ENCODE results near the gene STPG1. TPM values are rescaled to one million over a fixed set of nuclear protein-coding genes. Genes with fewer than 3 reads are reported as not detected.

The STPG1 gene
- total RNA-seq, 3 donors from 2014 or later = 15.9 to 25.4 (median 17.9) TPM

DNA sequence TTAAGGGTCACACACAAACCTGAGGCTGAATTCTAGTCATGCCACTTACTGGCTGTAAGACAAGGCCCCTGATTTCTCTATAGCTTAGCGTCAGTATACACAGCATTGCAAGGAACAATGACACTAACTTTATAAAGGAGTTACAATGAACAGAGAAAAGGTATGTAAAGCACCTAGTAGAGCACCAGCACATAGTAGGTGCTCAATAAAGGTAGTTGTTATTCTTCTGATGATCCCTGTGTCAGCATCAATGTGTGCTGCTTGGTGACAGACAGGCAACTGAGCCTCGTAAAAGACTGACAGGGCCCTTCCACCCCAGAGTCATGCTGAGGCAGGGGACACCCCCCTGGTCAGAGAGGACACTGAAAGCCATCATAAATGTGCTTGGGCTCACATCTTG, 51.2 kb downstream of the STPG1 start:
- no peaks in the 10 kb centered on the region for H3K9me3 ChIP-seq
- intact Hi-C loops (cut with DNase I, micrococcal nuclease) = no loop called here
- H3K4me1 ChIP-seq (ENCODE audit: low read depth) = peaks cover 18% of the 10 kb centered on the region
- DNase-seq (no peak), ATAC-seq (no peak)
- no peak for TF ChIP-seq CTCF (IDR thresholded peaks at IDR 0.05)
- no peaks in the 10 kb centered on the region for H3K36me3 ChIP-seq (ENCODE audit: low read depth)
- no peak overlapping the region for H3K4me3 ChIP-seq

DNA sequence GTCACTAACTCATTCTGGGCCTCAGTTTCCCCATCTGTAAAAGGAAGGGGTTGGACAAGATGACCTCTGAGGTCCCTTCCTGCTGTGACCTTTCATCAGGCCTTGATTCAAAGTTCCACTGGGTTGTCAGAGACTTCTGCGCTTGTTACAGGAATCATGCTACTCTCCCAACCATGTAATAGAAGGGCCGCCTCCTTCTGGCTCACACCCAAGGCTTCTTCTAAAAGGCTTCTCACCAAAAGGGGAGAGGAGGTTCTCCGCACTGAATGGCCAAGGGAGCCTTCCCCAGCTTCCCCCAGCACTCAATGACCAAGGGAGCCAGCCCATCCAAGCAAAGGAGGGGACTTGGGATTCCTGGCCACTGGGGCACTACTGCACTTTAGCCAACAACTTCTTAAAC, 51.8 kb downstream of the STPG1 start:
- no peak overlapping the region for H3K4me3 ChIP-seq
- no peaks in the 10 kb centered on the region for H3K9me3 ChIP-seq
- intact Hi-C loops (cut with DNase I, micrococcal nuclease) = no loop called here
- DNase-seq (no peak), ATAC-seq (no peak)
- peaks cover 18% of the 10 kb centered on the region for H3K4me1 ChIP-seq (ENCODE audit: low read depth)
- H3K36me3 ChIP-seq (ENCODE audit: low read depth) = no peaks in the 10 kb centered on the region
- no peak for TF ChIP-seq CTCF (IDR thresholded peaks at IDR 0.05)

GRCh38 chr1:24360681-24361080, 52.9 kb downstream of the STPG1 start:
- Histone ChIP-seq H3K4me3 (no peak overlapping the region), H3K36me3 (ENCODE audit: low read depth) (no peaks in the 10 kb centered on the region), H3K4me1 (ENCODE audit: low read depth) (peaks cover 13% of the 10 kb centered on the region), H3K9me3 (no peaks in the 10 kb centered on the region)
- no peak for ATAC-seq
- no peak for TF ChIP-seq CTCF (IDR thresholded peaks at IDR 0.05)
- no peak for DNase-seq
- intact Hi-C loops (cut with DNase I, micrococcal nuclease) = no loop called here

DNA sequence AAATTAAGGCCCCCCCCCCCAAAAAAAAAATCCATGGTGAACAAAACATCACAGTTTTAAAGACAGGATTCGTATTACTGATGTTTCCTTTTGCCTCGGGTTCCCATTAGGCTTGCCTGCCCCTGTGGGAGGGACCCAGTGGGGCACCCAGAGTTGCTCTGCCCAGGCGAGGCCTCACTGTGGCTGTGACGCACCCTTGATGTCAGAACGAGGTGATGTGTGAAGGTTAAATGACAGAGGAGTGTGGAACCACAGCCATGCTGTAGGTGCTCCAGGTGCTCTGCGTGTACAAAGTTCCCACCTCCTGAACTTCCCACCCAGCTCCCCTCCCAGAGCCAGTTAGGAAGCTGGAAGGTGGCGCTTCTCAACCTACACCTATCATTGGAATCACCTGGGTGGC, 56.5 kb downstream of the STPG1 start:
- DNase-seq (no peak), ATAC-seq (no peak)
- no peak for TF ChIP-seq CTCF (IDR thresholded peaks at IDR 0.05)
- Histone ChIP-seq H3K4me1 (ENCODE audit: low read depth) (no peaks in the 10 kb centered on the region), H3K4me3 (no peak overlapping the region), H3K9me3 (no peaks in the 10 kb centered on the region), H3K36me3 (ENCODE audit: low read depth) (no peaks in the 10 kb centered on the region)
- intact Hi-C loops (cut with DNase I, micrococcal nuclease) = loop anchor here in 1 of 2 donors (10.0 kb wide), 1 partner anchor 122 kb away; no protein-coding TSS in a partner anchor

DNA sequence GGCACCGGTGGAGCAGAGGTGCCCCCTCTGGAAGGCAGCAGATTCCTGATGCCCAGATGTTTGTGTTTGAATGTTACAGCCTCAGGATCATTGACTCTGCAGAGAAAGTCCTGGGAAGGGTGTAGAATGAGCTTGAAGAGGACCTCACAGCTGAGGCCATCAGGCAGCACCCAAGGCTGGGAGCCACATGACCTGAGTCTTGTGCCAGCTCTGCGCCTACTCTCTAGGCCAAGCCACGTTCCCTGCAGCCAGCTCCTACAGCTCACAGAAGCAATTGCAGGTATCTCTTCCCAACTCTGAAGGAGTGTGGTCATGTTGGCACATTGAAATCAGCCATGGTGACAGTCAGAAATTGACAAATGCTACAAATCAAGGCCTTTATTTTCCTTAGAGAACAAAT, 58.1 kb downstream of the STPG1 start:
- no peak overlapping the region for H3K4me3 ChIP-seq
- no peaks in the 10 kb centered on the region for H3K36me3 ChIP-seq (ENCODE audit: low read depth)
- ATAC-seq (no peak), DNase-seq (no peak)
- intact Hi-C loops (cut with DNase I, micrococcal nuclease) = loop anchor here in 1 of 2 donors (10.0 kb wide), 1 partner anchor 121 kb away; no protein-coding TSS in a partner anchor
- H3K4me1 ChIP-seq (ENCODE audit: low read depth) = no peaks in the 10 kb centered on the region
- no peak for TF ChIP-seq CTCF (IDR thresholded peaks at IDR 0.05)
- no peaks in the 10 kb centered on the region for H3K9me3 ChIP-seq

Data from mucosa of descending colon (tissue), 3 donors.